HG02759 (cell line): Measurements from ENCODE around the gene RPSA.
"Not testable (repeated sequence)": the region's sequence is repeated elsewhere in the genome, so short reads cannot be mapped to it uniquely, and the experiment has no call there.

Experiments
- ATAC-seq: cut with Tn5 transposase; IDR thresholded peaks from one replicate; pipeline ENCODE4 v1.9.1; 2021; ENCODE audit warnings: mild to moderate bottlenecking, moderate library complexity; ENCODE audit not compliant: unreplicated experiment

Gene RPSA

DNA sequence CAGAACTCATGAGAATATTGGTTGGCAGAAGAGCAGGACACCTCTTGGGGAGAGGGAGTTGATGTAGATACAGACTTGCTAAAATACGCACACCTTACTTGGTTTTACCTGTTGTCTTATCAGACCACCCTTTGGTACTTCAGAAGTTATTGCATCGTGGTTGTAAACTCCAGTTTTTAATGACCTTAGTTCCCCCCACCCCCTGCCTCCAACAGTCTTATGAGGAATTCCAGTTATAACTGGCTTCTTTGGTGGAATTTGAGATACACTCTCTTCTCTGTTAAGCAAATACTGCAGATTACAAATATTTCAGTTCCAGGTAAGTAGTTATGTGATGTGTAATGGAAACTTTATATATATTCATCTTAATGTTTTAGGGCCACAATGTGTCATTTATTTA lies 18.4 kb upstream of the RPSA start:
- ATAC-seq, result no peak

DNA sequence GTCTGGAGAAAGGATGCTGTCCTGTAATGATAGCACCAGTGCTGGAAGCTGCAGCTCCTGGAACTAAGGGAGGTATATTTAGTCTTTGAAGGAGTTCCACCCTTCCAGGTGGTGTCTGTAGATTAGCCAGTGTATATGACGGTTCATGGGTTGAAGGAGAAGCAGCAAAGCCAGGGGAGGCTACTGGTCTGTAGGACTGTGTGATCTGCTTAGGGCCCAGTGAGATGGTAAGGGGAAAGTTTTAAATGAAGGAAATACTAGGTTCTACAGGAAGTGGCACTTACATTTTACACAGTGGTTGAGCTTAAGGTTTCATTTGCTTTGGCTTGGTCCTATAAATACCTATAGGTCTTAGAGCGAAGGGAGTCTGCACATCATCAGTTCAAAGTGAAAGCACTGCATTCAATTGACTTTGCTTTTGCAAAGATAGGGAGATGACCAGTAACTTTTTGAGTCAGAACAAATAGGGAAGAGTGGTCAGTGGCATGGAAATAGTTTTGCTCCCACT lies 17.7 kb upstream of the RPSA start:
- peak; percentile 73 for ATAC-seq

DNA sequence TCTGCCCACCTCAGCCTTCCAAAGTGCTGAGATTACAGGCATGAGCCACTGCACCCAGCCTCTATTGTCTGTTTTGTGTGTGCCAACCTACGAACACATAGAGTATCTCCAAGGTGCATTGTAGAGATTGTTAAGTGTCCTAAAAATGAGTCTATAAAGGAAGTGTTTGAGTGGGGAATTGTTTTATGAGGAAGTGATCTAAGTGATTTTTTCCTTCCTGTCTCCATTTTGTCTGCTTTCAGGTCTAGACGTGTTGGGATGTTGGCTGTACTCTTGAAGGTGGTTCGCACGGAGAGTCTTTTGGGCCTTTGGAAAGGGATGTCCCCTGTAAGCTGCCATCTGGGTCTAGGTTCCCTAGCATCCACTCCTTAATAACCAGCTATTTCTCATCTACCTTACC lies 16.3 kb upstream of the RPSA start:
- no peak for ATAC-seq

DNA sequence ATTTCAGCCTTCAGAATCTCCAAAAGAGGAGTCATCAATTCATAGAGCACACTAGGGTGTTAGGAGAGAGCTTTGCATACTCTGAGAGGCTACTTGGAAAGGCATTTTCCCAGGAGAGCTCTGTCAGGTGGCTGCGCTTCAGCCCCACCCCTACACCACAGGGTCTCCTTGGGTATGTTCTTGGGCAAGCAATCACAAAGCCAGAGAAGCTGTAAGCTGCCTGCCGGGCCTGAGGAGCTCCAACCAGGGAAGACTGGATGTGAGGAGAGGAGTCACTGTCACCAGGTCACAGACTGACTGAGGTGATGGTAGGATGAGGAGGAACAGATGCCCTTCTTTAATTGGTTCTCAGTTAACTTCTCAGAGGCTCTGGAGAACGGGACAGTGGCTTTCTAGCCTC lies 9.8 kb upstream of the RPSA start:
- no peak for ATAC-seq

DNA sequence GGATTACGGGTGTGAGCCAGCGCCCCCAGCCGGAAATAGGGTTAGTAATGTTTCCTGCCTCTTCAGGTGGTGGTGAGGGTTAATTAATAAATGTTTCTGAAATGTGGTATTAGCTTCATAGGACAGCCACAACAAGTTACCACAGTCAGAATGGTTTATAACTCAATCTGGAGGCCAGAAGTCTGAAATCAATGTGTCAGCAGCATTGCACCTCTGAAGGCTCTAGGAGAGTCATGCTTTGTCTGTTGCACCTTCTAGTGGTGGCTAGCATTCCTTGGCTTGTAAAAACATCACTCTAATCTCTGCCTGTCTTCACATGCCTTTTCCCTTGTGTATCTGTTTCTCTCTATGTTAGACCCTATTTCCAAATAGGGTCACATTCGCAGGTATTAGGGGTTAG lies 7.8 kb upstream of the RPSA start:
- ATAC-seq, result no peak

DNA sequence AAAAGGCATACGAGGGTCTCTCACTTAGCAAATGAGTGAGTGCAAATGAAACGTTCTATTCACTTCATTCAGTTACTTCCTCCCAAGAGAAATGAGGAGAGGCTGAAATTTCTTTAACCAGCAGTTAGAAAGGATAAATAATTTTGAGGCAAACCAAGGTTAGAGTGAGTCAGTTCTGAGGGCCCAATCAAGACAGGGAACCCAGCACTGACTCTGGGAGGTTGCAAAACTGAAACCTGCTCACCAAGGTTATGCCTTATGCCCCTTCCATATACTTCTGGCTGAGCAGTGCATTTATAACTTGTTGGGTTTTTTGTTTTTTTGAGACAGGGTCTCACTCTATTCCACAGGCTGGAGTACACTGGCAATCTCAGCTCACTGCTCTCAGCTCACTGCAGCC lies 4.5 kb upstream of the RPSA start:
- no peak for ATAC-seq

DNA sequence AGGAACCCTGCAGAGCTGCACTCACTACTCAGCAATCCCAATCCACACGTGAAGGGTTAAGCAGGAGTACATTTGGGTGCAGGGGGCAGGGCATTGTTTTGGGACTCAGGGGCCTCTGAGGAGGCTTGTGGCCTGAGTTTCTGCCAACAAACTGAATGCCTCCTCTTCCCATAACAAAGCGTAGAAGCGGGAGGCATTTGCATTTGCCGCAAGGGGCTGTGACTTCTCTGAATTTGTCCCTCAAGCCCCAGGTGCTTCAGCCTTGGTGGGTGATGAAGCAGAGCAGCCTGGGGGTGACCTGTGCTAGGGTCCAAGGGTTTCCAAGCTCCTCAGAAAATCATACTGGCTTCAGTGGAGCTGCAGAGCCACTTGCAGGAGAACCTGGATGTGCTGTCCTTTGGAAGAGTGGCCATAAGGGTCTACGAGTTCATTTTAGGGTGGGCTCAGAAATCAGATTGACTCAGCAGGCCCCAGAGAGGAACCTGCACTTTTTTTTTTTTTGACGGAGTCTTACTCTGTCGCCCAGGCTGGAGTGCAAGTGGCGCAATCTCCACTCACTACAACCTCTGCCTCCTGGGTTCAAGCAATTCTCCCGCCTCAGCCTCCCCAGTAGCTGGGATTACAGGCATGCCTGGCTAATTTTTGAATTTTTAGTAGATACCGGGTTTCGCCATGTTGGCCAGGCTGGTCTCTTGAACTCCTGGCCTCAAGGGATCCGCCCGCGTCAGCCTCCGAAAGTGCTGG lies 1.4 kb upstream of the RPSA start:
- no peak for ATAC-seq

DNA sequence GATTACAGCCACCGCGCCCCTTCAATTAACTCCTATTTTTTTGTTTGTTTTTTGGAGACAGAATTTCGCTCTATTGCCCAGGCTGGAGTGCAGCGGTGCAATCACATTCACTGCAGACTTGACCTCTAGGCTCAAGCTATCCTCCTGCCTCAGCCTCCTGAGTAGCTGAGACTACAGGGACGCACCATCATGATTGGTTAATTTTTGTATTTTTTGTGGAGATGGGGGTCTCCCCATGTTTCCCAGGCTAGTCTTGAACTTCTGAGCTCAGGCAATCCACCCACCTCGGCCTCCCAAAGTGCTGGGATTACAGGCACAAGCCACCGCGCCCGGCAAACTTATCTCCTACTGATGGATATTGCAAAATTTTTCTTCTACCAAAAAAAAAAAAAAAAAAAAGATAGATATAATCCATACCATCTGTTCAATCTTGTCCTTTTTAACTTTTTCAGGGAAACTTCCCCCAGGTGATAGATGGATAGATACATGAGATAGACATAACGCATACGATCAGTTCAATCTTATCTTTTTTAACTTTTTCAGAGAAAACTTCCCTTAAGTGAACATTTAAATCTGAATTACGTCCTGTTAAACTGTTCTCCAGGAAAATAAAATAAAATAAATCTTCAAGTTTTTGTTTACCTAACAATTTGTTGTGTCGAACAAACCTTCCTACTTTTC lies 693 bp upstream of the RPSA start:
- ATAC-seq, result no peak

DNA sequence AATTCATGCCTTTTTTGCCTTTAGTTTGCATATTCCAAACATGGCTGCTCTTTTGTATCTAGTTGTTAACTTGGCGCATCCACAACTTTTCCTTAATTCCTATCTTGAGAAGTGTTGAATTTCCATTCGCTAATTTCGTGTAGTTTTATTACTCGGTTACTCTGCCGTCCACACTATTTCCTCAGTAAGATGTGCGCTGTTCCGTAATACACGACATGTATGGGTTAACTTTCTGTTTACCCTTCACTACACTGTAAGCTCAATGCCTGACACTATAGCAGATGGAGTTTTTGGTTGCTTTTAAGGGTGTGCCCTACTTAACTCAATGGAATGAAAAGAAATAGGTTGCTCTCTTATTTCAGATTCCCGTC lies 724 bp downstream of the RPSA start:
- no peak for ATAC-seq

DNA sequence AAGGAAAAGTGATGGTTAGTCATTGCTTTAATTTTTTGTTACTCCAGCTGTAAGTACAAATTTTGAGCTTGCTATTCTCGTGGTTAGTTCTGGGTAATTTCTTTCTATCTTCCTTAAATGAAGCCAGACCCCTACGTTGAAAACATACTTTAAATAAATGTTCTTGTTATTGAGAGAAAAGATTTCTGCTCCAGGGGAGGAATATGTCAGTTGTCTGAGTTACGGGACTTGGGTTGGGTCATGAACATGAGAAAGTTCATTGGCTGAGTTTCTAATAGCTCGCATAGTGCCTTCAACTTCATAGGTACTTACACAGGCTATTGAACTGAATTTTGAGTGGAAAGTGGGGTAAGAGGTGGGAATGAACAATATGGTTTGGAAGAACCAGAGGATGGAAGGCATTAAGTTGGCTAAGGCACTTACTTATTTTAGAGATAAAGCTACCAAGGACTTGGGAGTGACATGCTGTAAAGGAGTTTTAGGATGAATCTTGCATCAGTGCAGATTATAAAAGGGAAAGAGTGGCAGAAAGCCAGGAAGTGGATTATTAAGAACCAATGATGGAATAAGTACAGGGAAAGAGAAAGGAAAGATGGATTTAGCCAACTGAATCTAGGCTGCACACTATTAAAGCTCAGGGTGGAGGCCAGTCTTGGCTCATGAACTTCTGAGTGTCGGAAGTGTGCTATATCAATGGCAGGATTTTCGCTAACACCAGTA lies 1.4 kb downstream of the RPSA start:
- ATAC-seq, result no peak

DNA sequence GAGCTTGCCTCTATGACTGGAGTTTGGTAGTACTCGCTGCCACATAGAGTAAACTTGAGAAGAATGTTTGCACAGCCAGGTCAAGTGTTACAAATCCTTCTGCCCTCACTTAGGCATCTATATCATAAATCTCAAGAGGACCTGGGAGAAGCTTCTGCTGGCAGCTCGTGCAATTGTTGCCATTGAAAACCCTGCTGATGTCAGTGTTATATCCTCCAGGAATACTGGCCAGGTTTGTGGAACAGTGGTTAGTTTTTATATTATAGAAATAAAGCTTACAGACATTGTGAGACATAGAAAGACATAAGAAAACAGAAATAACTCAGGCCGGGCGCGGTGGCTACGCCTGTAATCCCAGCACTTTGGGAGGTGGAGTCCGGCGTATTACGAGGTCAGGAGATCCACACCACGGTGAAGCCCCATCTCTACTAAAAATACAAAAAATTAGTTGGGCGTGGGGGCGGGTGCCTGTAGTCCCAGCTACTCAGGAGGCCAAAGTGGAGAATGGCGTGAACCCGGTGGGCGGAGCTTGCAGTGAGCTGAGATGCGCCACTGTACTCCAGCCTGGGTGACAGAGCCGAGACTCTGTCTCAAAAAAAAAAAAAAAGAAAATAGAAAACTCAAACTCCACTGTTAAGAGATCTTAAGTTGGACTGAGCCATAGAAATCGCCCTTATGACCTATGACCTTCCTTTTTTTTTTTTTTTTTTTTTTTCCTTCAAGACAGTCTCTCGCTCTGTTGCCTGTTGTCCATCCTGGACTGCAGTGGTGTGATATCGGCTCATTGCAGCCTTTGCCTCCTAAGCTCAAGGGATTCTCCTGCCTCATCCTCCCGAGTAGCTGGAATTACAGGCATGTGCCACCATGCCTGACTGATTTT lies 2.2 kb downstream of the RPSA start:
- no peak for ATAC-seq

DNA sequence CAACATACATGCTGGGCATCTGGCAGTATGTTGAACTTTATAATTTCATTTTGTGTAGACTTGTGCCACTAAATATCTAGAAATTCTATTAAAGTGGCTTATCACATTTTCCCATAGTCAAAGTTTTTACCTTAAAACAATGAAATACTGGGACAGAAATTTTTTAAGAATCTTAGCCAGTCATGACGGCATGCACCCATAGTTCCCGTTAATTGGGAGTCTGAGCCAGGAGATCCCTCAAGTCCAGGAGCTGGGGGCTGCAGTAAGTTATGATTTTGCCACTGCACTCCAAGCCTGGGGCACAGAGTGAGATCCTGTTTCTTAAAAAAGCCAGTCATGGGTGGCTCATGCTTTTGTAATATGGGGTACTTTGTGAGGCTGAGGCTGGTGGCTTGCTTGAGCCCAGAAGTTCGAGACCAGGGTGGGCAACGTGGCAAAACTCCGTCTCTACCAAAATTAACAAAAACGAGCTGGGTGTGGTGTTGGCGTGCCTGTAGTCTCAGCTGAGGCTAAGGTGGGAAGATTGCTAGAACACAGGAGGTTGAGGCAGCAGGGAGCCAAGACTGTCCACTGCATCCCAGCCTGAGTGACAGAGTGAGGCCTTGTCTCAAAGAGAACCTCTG lies 3.1 kb downstream of the RPSA start:
- ATAC-seq, result no peak

DNA sequence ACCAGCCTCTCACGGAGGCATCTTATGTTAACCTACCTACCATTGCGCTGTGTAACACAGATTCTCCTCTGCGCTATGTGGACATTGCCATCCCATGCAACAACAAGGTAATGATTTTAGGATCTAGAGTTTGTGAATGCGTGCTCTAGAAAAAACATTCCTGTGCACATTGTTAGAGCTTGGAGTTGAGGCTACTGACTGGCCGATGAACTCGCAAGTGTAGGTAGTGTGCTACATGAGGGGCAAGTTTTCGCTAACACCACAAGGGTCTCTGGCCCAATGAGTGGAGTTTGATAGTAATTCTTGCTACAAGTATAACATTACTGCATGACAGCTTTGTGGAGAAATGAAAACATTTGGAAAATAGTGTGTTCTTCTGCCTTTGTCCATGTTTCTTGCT lies 4.4 kb downstream of the RPSA start:
- no peak for ATAC-seq

DNA sequence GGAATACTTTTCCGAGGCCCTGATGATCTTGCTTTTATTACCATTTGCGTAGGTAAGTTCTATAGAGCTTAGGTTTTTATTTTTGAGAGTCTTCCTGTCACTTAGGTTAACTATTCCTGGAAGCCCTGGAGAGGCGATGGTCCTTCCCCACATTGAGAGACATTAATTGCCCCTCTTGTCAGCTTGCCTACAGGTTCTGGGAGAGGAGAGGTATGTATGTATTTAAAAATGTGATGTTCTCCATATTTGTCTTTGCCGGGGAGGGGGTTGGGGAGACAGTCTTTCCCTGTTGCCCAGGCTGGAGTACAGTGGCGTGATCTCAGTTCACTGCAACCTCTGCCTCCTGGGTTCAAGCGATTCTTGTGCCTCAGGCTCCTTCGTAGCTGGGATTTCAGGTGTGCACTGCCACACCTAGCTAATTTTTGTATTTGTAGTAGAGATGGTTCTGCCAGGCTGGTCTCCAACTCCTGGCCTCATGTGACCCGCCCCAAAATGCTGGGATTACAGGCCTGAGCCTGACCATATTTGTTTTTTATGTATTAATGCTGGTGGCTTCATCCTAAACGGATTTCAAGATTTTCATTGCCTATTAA lies 6.2 kb downstream of the RPSA start:
- no peak for ATAC-seq

DNA sequence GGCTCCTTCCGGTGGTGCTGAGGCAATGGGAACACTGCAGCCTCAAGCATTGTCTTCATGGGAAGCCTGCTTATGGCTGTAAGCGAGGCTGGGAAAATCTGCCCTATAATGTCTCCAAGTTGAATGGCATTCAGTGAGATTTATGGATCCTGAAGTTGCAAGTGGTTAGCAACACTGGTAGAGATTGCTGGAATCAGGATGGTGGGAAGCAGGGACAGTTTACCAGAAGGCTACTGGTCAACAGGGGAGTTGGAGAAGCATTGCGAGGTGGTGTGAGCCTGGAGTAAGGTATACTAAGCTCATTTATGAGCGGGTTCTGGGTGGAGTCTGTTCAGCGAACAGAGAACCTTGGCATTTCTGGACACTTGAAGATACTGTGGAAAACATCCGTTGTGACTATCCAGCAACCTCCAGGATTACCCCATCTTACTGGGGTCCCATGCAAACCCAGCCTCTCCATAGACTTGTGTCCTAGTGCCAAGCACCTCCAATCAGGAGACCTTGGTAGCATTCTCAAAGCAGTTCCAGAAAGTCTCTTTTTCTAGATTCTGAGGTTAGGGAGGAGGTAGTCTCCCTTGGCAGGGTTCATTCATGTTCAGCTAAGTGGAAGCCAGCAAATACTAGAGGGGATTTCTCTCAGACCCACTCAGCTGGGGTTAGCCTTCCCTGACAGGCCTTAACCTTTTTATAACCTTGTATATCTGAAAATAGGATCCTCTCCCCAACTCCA lies 7.3 kb downstream of the RPSA start:
- no peak for ATAC-seq

DNA sequence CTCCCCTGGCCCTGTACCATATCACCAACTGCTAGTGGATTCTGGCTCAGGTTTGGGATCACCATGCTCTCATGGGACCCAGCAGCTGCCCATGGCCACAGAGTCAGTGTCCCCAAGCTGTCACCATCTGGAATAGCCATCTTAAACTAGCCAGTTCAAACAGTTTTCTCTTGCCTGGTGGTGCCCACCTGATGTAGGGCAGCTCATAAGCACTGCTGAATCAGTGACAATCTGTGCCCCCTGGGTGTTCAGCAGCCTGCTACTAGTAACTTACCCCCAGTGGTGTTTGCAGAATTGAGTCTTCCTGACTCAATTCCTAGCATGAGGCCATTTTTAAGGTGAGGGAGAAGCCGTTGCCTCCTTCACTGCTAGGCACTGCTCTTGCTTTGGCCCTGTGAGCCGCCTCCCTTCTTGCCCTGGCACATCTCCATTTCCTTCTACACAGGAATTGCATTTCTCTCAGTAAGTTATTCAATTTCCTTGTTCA lies 7.9 kb downstream of the RPSA start:
- ATAC-seq, result no peak

DNA sequence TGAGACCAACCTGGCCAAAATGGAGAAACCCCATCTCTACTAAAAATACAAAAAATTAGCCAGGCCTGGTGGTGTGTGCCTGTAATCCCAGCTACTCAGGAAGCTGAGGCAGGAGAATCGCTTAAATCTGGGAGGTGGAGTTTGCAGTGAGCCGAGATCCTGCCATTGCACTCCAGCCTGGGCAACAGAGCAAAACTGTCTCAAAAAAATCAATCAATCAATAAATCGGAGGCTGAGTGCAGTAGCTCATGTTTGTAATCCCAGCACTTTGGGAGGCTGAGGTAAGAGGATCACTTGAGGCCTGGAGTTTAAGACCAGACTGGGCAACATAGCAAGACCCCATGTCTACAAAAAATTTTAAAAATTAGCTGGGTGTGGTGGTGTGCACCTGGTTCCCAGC lies 8.8 kb downstream of the RPSA start:
- ATAC-seq, result not testable (repeated sequence)

DNA sequence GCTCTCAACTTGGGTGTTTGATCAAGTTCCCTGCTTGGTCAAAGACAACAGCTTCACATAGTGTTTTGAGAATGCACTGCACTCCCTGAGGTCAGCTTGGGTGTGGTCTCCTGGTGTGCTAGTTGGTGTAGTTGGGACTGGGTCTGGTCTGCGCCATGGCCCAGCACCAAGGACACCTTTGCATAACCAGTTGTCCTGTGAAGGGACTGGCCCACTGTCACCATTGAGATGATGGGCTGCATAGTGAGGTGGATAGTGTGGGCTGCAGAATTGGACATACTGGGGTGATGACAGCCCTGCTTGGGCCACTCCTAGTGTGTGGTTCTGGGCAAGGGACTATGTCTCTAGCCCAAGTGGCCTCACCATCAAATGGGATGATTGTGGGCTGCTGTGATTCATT lies 9.5 kb downstream of the RPSA start:
- no peak for ATAC-seq

DNA sequence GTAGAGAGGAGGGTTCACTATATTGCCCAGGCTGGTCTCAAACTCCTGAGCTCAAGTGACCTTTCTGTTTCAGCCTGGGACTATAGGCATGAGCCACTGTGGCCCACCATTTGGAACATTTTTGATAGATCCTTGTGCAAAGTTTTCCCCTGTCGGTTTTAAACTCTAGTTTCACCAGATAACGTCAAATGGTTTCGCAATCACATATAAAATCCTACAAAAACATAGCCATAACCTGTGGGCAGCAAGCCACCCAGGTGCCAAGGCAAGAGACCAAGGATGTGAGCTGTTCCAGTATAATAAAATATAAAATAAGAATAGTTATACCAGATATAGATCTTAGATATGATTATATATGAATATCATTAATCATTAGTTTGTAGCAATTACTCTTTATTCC lies 10.5 kb downstream of the RPSA start:
- not testable (repeated sequence) for ATAC-seq
